ENCODE results near the gene ZNF334. TPM values are rescaled to one million over a fixed set of nuclear protein-coding genes. Genes with fewer than 3 reads are reported as not detected.

ZNF334 gene
- total and polyA plus RNA-seq, 2 donors = 3.8 to 9.3 TPM

DNA sequence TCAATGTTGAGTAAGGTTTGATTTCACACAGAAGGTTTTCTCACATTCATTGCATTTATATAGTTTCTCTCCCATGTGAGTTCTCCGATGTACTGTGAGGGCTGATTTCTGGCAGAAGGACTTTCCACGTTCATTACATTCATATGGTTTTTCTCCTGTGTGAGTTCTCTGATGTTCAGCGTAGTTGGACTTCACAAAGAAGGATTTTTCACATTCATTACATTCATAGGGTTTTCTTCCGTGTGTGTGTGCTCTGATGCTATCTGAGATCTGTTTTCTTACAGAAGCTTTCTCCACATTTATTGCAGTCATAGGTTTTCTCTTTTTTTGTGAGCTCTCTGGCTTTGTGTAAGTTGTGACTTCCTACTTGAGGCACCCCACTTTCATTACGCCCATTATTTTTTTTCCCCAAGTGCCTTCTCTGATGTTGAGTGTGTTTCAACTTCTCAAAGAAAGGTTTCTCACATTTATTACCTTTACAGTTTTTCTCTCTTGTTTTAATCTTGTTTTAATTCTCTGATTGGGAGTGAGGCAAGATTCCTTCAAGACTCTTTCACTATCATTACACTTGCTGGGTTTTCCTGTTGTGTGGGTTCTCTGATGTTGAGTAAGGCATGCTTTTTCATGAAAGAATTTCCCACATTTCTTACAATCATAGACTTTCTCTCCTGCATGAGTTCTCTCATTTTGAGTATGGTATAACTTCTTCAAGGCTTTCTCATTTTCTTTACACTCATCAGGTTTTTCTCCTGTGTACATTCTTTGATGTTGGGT, 56.9 kb downstream of the ZNF334 start:
- no peak overlapping the region for H3K27ac ChIP-seq (ENCODE audit: low read depth in 1 of 2, low read length in 1 of 2)
- H3K4me1 ChIP-seq (ENCODE audit: control insufficient read depth in 2 of 2, insufficient read depth in 2 of 2, low read length in 2 of 2) = no peaks in the 10 kb centered on the region
- whole genome bisulfite sequencing = 95% methylated on average over 5 of the region's 5 CpGs
- DNase-seq (ENCODE audit: low read depth in 6 of 9, low spot score in 9 of 9) = no peak
- H3K27me3 ChIP-seq (ENCODE audit: control insufficient read depth in 2 of 2, insufficient read depth in 1 of 2, low read length in 1 of 2) = peaks cover 2 to 17% of the 10 kb centered on the region in 2 donors
- no peak overlapping the region for H3K4me3 ChIP-seq (ENCODE audit: low read length in 2 of 2)
- no peaks in the 10 kb centered on the region for H3K36me3 ChIP-seq (ENCODE audit: control insufficient read depth in 2 of 2, insufficient read depth in 2 of 2, low read length in 1 of 2)
- H3K9me3 ChIP-seq (ENCODE audit: control insufficient read depth in 2 of 2, insufficient read depth in 1 of 2, low read length in 1 of 2) = no peaks in the 10 kb centered on the region

DNA sequence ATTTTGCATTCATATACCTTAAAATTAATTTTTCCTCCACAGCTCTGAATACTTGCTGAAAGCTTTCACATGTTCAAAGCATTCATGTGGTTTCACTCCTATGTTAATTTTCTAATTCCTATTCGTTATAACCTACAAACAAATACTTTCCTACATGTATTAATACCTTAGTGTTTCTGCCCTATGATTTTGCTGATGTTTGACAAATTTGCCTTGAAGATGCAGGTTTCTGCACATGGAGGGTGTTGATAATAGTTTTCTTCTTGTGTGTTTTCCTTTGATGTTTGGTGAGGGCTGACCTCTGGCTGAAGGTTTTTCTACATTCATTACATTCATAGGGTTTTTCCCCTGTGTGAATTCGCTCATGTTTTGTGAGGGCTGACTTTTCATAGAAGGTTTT, 57.6 kb downstream of the ZNF334 start:
- Histone ChIP-seq H3K4me3 (ENCODE audit: low read length in 2 of 2) (no peak overlapping the region), H3K36me3 (ENCODE audit: control insufficient read depth in 2 of 2, insufficient read depth in 2 of 2, low read length in 1 of 2) (no peaks in the 10 kb centered on the region), H3K27ac (ENCODE audit: low read depth in 1 of 2, low read length in 1 of 2) (no peak overlapping the region), H3K9me3 (ENCODE audit: control insufficient read depth in 2 of 2, insufficient read depth in 1 of 2, low read length in 1 of 2) (no peaks in the 10 kb centered on the region), H3K4me1 (ENCODE audit: control insufficient read depth in 2 of 2, insufficient read depth in 2 of 2, low read length in 2 of 2) (no peaks in the 10 kb centered on the region), H3K27me3 (ENCODE audit: control insufficient read depth in 2 of 2, insufficient read depth in 1 of 2, low read length in 1 of 2) (peaks cover 2 to 17% of the 10 kb centered on the region in 2 donors)
- DNase-seq (ENCODE audit: low read depth in 6 of 9, low spot score in 9 of 9) = no peak
- 93% methylated on average over 2 of the region's 2 CpGs for WGBS

Other genes with a start within 250 kb of the ZNF334 start
- 0.05 TPM for gene CDH22, start 205.1 kb downstream of the ZNF334 start, total RNA-seq
- gene CDH22, start 205.1 kb downstream of the ZNF334 start, polyA plus RNA-seq = 0.11 TPM
- gene ELMO2, start 106.9 kb downstream of the ZNF334 start, total RNA-seq = 23.3 TPM
- gene ELMO2, start 106.9 kb downstream of the ZNF334 start, polyA plus RNA-seq = 32.9 TPM
- under 0.01 TPM for gene OCSTAMP, start 37.1 kb upstream of the ZNF334 start, total RNA-seq
- gene OCSTAMP, start 37.1 kb upstream of the ZNF334 start, polyA plus RNA-seq = 0.02 TPM
- 1.4 TPM for gene SLC13A3, start 137.9 kb upstream of the ZNF334 start, total RNA-seq
- gene SLC13A3, start 137.9 kb upstream of the ZNF334 start, polyA plus RNA-seq = 1.9 TPM
- gene TP53RK, start 175.9 kb upstream of the ZNF334 start, total RNA-seq = 22.9 TPM
- gene TP53RK, start 175.9 kb upstream of the ZNF334 start, polyA plus RNA-seq = 13.1 TPM
- gene SLC2A10, start 196.1 kb upstream of the ZNF334 start, total RNA-seq = 2.0 TPM
- 4.8 TPM for gene SLC2A10, start 196.1 kb upstream of the ZNF334 start, polyA plus RNA-seq

Data from thymus (tissue), 11 donors.